Testis (tissue), 2 donors: ENCODE measurements around the gene NUP98.

Experiments used
- POLR2A ChIP-seq: fragments of 450-650 bp; IDR thresholded peaks from one replicate; pipeline ENCODE4 v1.6.1; 2017; ENCODE audit warnings: antibody characterized with exemption, mild to moderate bottlenecking, moderate library complexity
- TF ChIP-seq, protein P1 (sequence below), 3 experiments: fragments of 450-650 bp in 2 of 3; fragments of 200-600 bp in 1 of 3; sonication (generic) in 1 of 3; IDR thresholded peaks; one replicate each; pipeline ENCODE4 v1.5.1; 2016 to 2019; ENCODE audit warnings: antibody characterized with exemption in 3 of 3, mild to moderate bottlenecking in 2 of 3, moderate library complexity in 1 of 3

DNA sequence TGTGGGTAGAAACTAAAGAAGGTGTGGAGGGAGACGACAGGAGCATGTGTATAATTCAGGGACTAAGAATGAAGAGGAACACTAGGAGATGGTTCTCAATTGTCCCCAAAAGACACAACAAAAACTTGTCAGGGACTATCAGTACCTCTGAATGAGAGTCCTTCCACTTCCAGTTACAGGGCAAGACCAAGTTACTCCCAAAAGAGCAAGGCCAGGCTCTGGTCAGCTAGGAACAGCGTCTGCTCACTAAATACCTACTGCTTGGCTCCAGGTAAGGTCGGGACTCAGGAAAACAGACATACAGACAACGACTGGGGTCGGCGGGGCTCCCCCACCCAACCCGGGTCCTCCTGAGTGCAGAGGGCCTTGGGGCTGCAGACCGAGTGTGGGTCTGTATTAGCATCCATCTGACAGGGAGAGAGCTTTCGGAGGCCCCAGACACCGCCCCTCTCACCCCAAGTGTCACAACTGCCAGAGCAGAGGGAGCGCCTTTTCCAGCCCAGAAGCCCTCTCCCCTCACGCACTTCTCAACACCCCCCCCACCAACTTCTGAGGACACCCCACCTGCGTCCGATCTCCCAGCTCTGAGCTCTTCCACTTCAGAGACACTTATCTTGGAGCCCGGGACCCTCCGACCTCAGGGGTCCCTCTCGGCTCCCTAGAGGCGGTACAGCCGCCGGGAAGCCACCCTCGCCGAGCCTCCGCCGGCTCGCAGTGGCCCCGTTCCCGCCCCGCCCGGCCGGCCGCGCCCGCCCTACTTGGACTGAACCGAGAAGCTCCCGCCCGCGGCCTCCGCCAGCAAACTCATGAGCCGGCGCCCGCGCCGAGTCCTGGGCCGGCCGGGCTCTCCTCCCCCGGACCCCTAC, 42.9 kb upstream of the NUP98 start:
- TF ChIP-seq, protein P1, sequence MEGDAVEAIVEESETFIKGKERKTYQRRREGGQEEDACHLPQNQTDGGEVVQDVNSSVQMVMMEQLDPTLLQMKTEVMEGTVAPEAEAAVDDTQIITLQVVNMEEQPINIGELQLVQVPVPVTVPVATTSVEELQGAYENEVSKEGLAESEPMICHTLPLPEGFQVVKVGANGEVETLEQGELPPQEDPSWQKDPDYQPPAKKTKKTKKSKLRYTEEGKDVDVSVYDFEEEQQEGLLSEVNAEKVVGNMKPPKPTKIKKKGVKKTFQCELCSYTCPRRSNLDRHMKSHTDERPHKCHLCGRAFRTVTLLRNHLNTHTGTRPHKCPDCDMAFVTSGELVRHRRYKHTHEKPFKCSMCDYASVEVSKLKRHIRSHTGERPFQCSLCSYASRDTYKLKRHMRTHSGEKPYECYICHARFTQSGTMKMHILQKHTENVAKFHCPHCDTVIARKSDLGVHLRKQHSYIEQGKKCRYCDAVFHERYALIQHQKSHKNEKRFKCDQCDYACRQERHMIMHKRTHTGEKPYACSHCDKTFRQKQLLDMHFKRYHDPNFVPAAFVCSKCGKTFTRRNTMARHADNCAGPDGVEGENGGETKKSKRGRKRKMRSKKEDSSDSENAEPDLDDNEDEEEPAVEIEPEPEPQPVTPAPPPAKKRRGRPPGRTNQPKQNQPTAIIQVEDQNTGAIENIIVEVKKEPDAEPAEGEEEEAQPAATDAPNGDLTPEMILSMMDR (IDR thresholded peaks at IDR 0.05): no peak
- TF ChIP-seq POLR2A: no peak
